Mesenteric fat pad (tissue), 1 donor: ENCODE data around the gene CAMSAP3. TPM values are rescaled to one million over a fixed set of nuclear protein-coding genes. Genes with fewer than 3 reads are reported as not detected.
A peak's percentile ranks its signal among the peaks of the same experiment; 100 is the strongest.

Experiments
- DNase-seq: peaks from one replicate; pipeline ENCODE4 v3.0.0-alpha.2; 2020; ENCODE audit warnings: low spot score
- microRNA-seq: library from miRNA; unstranded; fragments of <30 nt; microRNA quantifications from one replicate; pipeline ENCODE4 v1.2.0, GENCODE V29; 2020; ENCODE audit warnings: borderline number of aligned reads
- total RNA-seq: library from RNA; stranded (reverse); fragmentation: NEBNext Ultra II Directional; extraction: Animal tissue kit (Norgen Biotek cat#: 25700); gene quantifications from one replicate; pipeline ENCODE4 v1.2.1, GENCODE V29; 2021
- donor health status: DM: yes; HTN: yes; CAD: no.

Gene CAMSAP3
- total RNA-seq, 1 donor from 2014 or later, result 0.32 TPM

- DNase-seq, result no peak
These were observed 48.9 kb downstream of the CAMSAP3 start for GRCh38 chr19:7644550-7644877.

GRCh38 chr19:7645163-7645562 lies 49.5 kb downstream of the CAMSAP3 start:
- no peak for DNase-seq

GRCh38 chr19:7645656-7646425 lies 50.2 kb downstream of the CAMSAP3 start:
- no peak for DNase-seq

GRCh38 chr19:7646426-7646700 lies 50.7 kb downstream of the CAMSAP3 start:
- no peak for DNase-seq

GRCh38 chr19:7647156-7647555 lies 51.5 kb downstream of the CAMSAP3 start:
- DNase-seq, result no peak

- no peak for DNase-seq
These were observed 52.8 kb downstream of the CAMSAP3 start for GRCh38 chr19:7648265-7649014.

- no peak for DNase-seq
These were observed 54.5 kb downstream of the CAMSAP3 start for GRCh38 chr19:7650148-7650547.

GRCh38 chr19:7652061-7652641 lies 56.5 kb downstream of the CAMSAP3 start:
- peak; percentile 94 for DNase-seq

GRCh38 chr19:7654401-7654800 lies 58.7 kb downstream of the CAMSAP3 start:
- DNase-seq, result no peak

- no peak for DNase-seq
These were observed 59.9 kb downstream of the CAMSAP3 start for GRCh38 chr19:7655581-7655980.

GRCh38 chr19:7657131-7657751 lies 61.6 kb downstream of the CAMSAP3 start:
- no peak for DNase-seq

- DNase-seq, result no peak
These were observed 62.6 kb downstream of the CAMSAP3 start for GRCh38 chr19:7658219-7658686.

GRCh38 chr19:7661744-7662538 lies 66.3 kb downstream of the CAMSAP3 start:
- no peak for DNase-seq

- no peak for DNase-seq
These were observed 67.0 kb downstream of the CAMSAP3 start for GRCh38 chr19:7662657-7663056.

GRCh38 chr19:7663706-7664105 lies 68.0 kb downstream of the CAMSAP3 start:
- DNase-seq, result no peak

GRCh38 chr19:7665076-7665475 lies 69.4 kb downstream of the CAMSAP3 start:
- no peak for DNase-seq

Small RNAs within 50 kb of the gene (microRNA-seq; reads per million reads assigned to microRNA genes)
- gene MIR6792, result not detected

Other genes with a start within 250 kb of the CAMSAP3 start
- 18.4 TPM for gene ARHGEF18, start 246.9 kb upstream of the CAMSAP3 start, total RNA-seq
- gene PEX11G, start 106.8 kb upstream of the CAMSAP3 start, total RNA-seq, result 3.5 TPM
- gene ZNF358, start 79.8 kb upstream of the CAMSAP3 start, total RNA-seq, result 59.1 TPM
- gene MCOLN1, start 73.2 kb upstream of the CAMSAP3 start, total RNA-seq, result 55.5 TPM
- gene PNPLA6, start 60.1 kb upstream of the CAMSAP3 start, total RNA-seq, result 84.8 TPM
- 19.5 TPM for gene XAB2, start 33.7 kb downstream of the CAMSAP3 start, total RNA-seq
- 98.6 TPM for gene PET100, start 33.9 kb downstream of the CAMSAP3 start, total RNA-seq
- not detected for gene PCP2, start 37.9 kb downstream of the CAMSAP3 start, total RNA-seq
- gene STXBP2, start 41.2 kb downstream of the CAMSAP3 start, total RNA-seq, result 60.4 TPM
- gene RETN, start 73.2 kb downstream of the CAMSAP3 start, total RNA-seq, result 4.8 TPM
- 9.1 TPM for gene MCEMP1, start 81.2 kb downstream of the CAMSAP3 start, total RNA-seq
- gene TRAPPC5, start 85.0 kb downstream of the CAMSAP3 start, total RNA-seq, result 107 TPM
- gene FCER2, start 106.3 kb downstream of the CAMSAP3 start, total RNA-seq, result 0.67 TPM
- 10.1 TPM for gene CLEC4G, start 136.2 kb downstream of the CAMSAP3 start, total RNA-seq
- gene CD209, start 151.7 kb downstream of the CAMSAP3 start, total RNA-seq, result 63.5 TPM
- not detected for gene CLEC4M, start 167.4 kb downstream of the CAMSAP3 start, total RNA-seq
- gene EVI5L, start 234.4 kb downstream of the CAMSAP3 start, total RNA-seq, result 15.4 TPM